HEK293T (cell line): ENCODE data around the gene DIO1.
A peak's percentile ranks its signal among the peaks of the same experiment; 100 is the strongest.

Source experiments
- CTCF ChIA-PET: fragments of 350-600 bp; formaldehyde crosslinking; extraction: SDS; loops from one replicate; lab custom pipeline; 2021; ENCODE audit warnings: antibody characterized with exemption, inconsistent platforms; lab: Yijun Ruan, JAX
- POLR2A ChIA-PET: fragments of 350-600 bp; formaldehyde crosslinking; extraction: SDS; loops from one replicate; lab custom pipeline; 2020; ENCODE audit warnings: antibody characterized with exemption, inconsistent platforms; lab: Yijun Ruan, JAX
- DNase-seq: peaks from one replicate; pipeline ENCODE4 v3.0.0; 2012; ENCODE audit warnings: mixed read lengths; ENCODE audit errors: extremely low spot score
- ARNT ChIP-seq: fragments of 450-650 bp; IDR thresholded peaks from 2 replicates; pipeline ENCODE4 v1.6.1; 2017; ENCODE audit warnings: mild to moderate bottlenecking
- BHLHE40 ChIP-seq: fragments of 450-650 bp; IDR thresholded peaks from 2 replicates; pipeline ENCODE4 v1.6.1; 2016; ENCODE audit warnings: mild to moderate bottlenecking, moderate library complexity, borderline replicate concordance
- CTBP1 ChIP-seq: fragments of 450-650 bp; IDR thresholded peaks from 2 replicates; pipeline ENCODE4 v1.6.1; 2016; ENCODE audit warnings: borderline replicate concordance
- ELF4 ChIP-seq: fragments of 450-650 bp; IDR thresholded peaks from 2 replicates; pipeline ENCODE4 v1.6.1; 2017; ENCODE audit warnings: antibody characterized with exemption
- FOXA1 ChIP-seq: fragments of 450-650 bp; IDR thresholded peaks from 2 replicates; pipeline ENCODE4 v1.6.1; 2016; ENCODE audit warnings: mild to moderate bottlenecking
- FOXK2 ChIP-seq: fragments of 450-650 bp; IDR thresholded peaks from 2 replicates; pipeline ENCODE4 v1.6.1; 2016; ENCODE audit warnings: mild to moderate bottlenecking
- FOXM1 ChIP-seq: fragments of 450-650 bp; IDR thresholded peaks from 2 replicates; pipeline ENCODE4 v1.6.1; 2017; ENCODE audit warnings: mild to moderate bottlenecking, borderline replicate concordance
- HDGF ChIP-seq: fragments of 450-650 bp; IDR thresholded peaks from 2 replicates; pipeline ENCODE4 v1.6.1; 2017; ENCODE audit warnings: antibody characterized with exemption, borderline replicate concordance
- L3MBTL2 ChIP-seq: fragments of 450-650 bp; conservative IDR thresholded peaks from 2 replicates; pipeline ENCODE4 v1.6.1; 2016; ENCODE audit warnings: mild to moderate bottlenecking
- LEF1 ChIP-seq: fragments of 450-650 bp; IDR thresholded peaks from 2 replicates; pipeline ENCODE4 v1.6.1; 2017; ENCODE audit warnings: mild to moderate bottlenecking, borderline replicate concordance
- NFRKB ChIP-seq: fragments of 450-650 bp; IDR thresholded peaks from 2 replicates; pipeline ENCODE4 v1.6.1; 2016; ENCODE audit warnings: mild to moderate bottlenecking, moderate library complexity
- PKNOX1 ChIP-seq: fragments of 450-650 bp; IDR thresholded peaks from 2 replicates; pipeline ENCODE4 v1.6.1; 2016
- SP1 ChIP-seq: fragments of 450-650 bp; IDR thresholded peaks from 2 replicates; pipeline ENCODE4 v1.6.1; 2017
- SUZ12 ChIP-seq: fragments of 450-650 bp; IDR thresholded peaks from 2 replicates; pipeline ENCODE4 v1.6.1; 2016; ENCODE audit warnings: mild to moderate bottlenecking
- TARDBP ChIP-seq: fragments of 450-650 bp; IDR thresholded peaks from 2 replicates; pipeline ENCODE4 v1.6.1; 2016
- ZNF384 ChIP-seq: fragments of 450-650 bp; IDR thresholded peaks from 2 replicates; pipeline ENCODE4 v1.6.1; 2016

DIO1 gene

DNA sequence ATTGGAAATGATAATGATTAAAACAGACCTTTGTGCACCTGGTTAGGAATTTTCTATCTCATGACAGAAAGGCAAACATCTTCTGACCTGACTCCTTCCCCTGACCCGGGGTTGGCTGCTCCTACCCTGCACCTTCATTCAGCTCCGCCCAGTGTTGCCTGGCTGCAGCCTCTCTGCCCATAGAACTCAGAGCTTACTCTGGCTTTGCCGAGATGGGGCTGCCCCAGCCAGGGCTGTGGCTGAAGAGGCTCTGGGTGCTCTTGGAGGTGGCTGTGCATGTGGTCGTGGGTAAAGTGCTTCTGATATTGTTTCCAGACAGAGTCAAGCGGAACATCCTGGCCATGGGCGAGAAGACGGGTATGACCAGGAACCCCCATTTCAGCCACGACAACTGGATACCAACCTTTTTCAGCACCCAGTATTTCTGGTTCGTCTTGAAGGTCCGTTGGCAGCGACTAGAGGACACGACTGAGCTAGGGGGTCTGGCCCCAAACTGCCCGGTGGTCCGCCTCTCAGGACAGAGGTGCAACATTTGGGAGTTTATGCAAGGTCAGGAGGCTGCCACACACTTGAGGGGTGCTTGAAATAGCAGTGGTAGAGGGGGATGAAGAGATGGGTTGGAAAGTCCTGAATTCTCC, at the start of gene DIO1:
Gene DIO1 (plus strand): TSS at position 189 of the 638 bp plus-strand sequence. CDS start 24 bp downstream, at position 213.
- TF ChIP-seq BHLHE40 = no peak
- no peak for TF ChIP-seq SP1
- TF ChIP-seq FOXA1 = no peak
- TF ChIP-seq TARDBP = no peak
- TF ChIP-seq SUZ12 = no peak
- no peak for TF ChIP-seq FOXM1
- no peak for TF ChIP-seq LEF1
- TF ChIP-seq HDGF = no peak
- TF ChIP-seq L3MBTL2 = no peak
- no peak for TF ChIP-seq ARNT
- TF ChIP-seq ELF4 = no peak
- no peak for TF ChIP-seq FOXK2
- no peak for TF ChIP-seq ZNF384
- no peak for TF ChIP-seq NFRKB
- POLR2A ChIA-PET = no interaction called here
- no peak for DNase-seq
- CTCF ChIA-PET = interaction anchor here (0.6 kb wide), 1 partner anchor 65 kb away, joined by 3 read pairs; no protein-coding TSS in a partner anchor

GRCh38 chr1:53847980-53848379, 46.0 kb upstream of the DIO1 start:
- POLR2A ChIA-PET = interaction anchor here (1.5 kb wide), 1 partner anchor 10 kb away, joined by 4 read pairs; the partner anchor contains the start of gene NDC1
- DNase-seq = no peak
- CTCF ChIA-PET = interaction anchor here (1.4 kb wide), 1 partner anchor 13 kb away, joined by 6 read pairs; no protein-coding TSS in a partner anchor
- TF ChIP-seq L3MBTL2 (no peak), SP1 (no peak), FOXA1 (no peak), SUZ12 (no peak), ZNF384 (no peak), LEF1 (no peak), ARNT (no peak), NFRKB (no peak), BHLHE40 (no peak), FOXM1 (no peak), PKNOX1 (no peak), ELF4 (no peak), CTBP1 (no peak)

DNA sequence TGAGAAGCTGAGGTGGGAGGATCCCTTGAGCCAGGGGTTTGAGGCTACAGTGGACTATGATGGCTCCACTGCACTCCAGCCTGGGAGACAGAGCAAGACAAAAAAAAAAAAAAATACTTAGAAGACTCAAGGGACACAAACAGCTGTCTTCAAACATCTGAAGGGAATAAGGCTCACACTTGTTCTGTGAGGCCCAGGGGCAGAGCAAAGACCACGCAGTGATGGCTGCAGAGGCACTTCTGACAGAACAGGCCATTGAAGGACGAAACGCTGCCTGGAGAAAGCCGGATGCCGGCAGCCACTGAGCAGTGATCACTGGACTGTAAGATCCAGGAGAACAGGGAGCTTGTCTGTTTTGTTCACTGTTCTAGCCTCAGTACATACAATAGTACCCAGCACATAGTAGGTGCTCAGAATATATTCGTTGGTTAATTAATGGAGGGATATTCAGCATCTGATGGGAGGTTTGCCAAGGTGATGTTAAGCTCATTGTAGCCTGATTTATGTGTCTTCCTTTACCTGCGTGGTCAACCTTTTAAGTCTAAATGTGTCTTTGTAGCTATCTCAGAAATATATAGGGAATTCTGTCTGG, 43.8 kb upstream of the DIO1 start:
- TF ChIP-seq TARDBP = no peak
- TF ChIP-seq FOXM1 = no peak
- no peak for TF ChIP-seq FOXK2
- TF ChIP-seq SUZ12 = no peak
- no peak for TF ChIP-seq FOXA1
- no peak for TF ChIP-seq LEF1
- no peak for TF ChIP-seq SP1
- TF ChIP-seq NFRKB = no peak
- TF ChIP-seq PKNOX1 = no peak
- no peak for TF ChIP-seq ARNT
- no peak for TF ChIP-seq HDGF
- POLR2A ChIA-PET = interaction anchor here (1.0 to 1.4 kb wide), 2 partner anchors 12 to 96 kb away, joined by 4 to 5 read pairs; partner anchors contain the start of genes IFT25, LRRC42 and NDC1
- DNase-seq = no peak
- CTCF ChIA-PET = interaction anchor here (1.0 to 1.6 kb wide), 3 partner anchors 9 to 28 kb away, joined by 3 to 7 read pairs (median 3); no protein-coding TSS in a partner anchor

DNA sequence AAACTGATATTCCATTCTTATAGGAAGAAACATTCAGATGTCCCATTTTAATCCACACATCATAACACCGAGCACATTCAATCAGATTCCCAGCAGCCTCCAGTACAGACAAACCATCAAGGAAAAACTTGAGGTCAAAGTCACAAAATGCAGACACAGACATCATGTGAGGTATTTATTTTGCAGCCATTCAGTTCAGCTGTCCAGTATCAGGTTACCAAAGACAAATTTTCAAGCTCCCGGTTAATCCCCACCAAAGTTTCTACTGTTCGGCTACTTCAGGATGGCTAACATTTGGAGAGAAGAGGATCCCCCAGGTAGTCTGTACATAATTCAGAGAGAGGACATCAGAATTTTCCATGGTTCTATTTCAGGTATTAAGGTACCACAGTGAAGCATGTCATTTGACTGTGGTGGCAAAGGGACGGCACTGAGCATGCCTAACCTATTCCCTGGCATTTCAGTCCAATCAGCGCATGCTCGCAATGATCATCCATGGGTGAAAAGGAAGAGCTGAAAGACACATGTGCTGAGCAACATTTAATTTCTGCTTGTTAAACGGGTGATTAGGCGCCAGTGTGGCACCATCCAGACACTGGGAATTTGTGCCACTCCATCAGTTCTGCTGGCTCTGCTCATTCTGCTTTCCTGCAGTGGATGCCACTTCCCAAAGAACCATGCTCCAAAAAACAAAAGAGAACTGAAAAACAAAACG, 42.3 kb upstream of the DIO1 start:
- DNase-seq = no peak
- CTCF ChIA-PET = interaction anchor here (1.0 kb wide), 1 partner anchor 9 kb away, joined by 6 read pairs; no protein-coding TSS in a partner anchor
- POLR2A ChIA-PET = interaction anchor here (1.7 kb wide), 1 partner anchor 95 kb away, joined by 4 read pairs; the partner anchor contains the start of gene LRRC42
- TF ChIP-seq BHLHE40 (no peak), CTBP1 (no peak), L3MBTL2 (no peak), LEF1 (no peak), NFRKB (no peak)

GRCh38 chr1:53860967-53861411, 33.0 kb upstream of the DIO1 start:
- TF ChIP-seq FOXM1 = no peak
- TF ChIP-seq SUZ12 = no peak
- TF ChIP-seq SP1 = no peak
- no peak for TF ChIP-seq ELF4
- no peak for TF ChIP-seq FOXK2
- no peak for TF ChIP-seq ARNT
- no peak for TF ChIP-seq BHLHE40
- TF ChIP-seq TARDBP = no peak
- no peak for TF ChIP-seq ZNF384
- no peak for TF ChIP-seq PKNOX1
- no peak for TF ChIP-seq CTBP1
- TF ChIP-seq FOXA1 = no peak
- no peak for TF ChIP-seq HDGF
- no peak for TF ChIP-seq LEF1
- no peak for TF ChIP-seq L3MBTL2
- no peak for TF ChIP-seq NFRKB
- ChIA-PET POLR2A (interaction anchor here (0.7 to 1.5 kb wide), 3 partner anchors 18 to 339 kb away, joined by 3 read pairs; partner anchors contain the start of genes CYB5RL and MRPL37), CTCF (interaction anchor here (0.5 to 3.3 kb wide), 21 partner anchors 9 to 223 kb away, joined by 3 to 40 read pairs (median 4); partner anchors contain the start of genes IFT25 and LDLRAD1)
- DNase-seq = peak; percentile 69
